Ishikawa (cell line): Measurements from ENCODE around the gene OPTN.

Experiments used
- CEBPB ChIP-seq: IDR thresholded peaks from 2 replicates; pipeline ENCODE4 v1.6.1; 2012
- CREB1 ChIP-seq: IDR thresholded peaks from 2 replicates; pipeline ENCODE4 v1.6.1; 2012; ENCODE audit warnings: low read depth
- EGR1 ChIP-seq: IDR thresholded peaks from 2 replicates; pipeline ENCODE4 v1.6.1; 2012
- EP300 ChIP-seq: IDR thresholded peaks from 2 replicates; pipeline ENCODE4 v1.6.1; 2012; ENCODE audit warnings: borderline replicate concordance
- FOXM1 ChIP-seq: IDR thresholded peaks from 2 replicates; pipeline ENCODE4 v1.6.1; 2012; ENCODE audit warnings: low read depth, borderline replicate concordance
- NFIC ChIP-seq: IDR thresholded peaks from 2 replicates; pipeline ENCODE4 v1.6.1; 2012
- RAD21 ChIP-seq: IDR thresholded peaks from 2 replicates; pipeline ENCODE4 v1.6.1; 2012; ENCODE audit warnings: low read depth
- TAF1 ChIP-seq: IDR thresholded peaks from 2 replicates; pipeline ENCODE4 v1.6.1; 2012; ENCODE audit warnings: low read depth, mild to moderate bottlenecking
- TCF12 ChIP-seq: IDR thresholded peaks from 2 replicates; pipeline ENCODE4 v1.6.1; 2012; ENCODE audit warnings: low read depth
- TEAD4 ChIP-seq: IDR thresholded peaks from 2 replicates; pipeline ENCODE4 v1.6.1; 2012
- YY1 ChIP-seq: IDR thresholded peaks from 2 replicates; pipeline ENCODE4 v1.6.1; 2012; ENCODE audit warnings: low read depth
- ZBTB7A ChIP-seq: IDR thresholded peaks from 2 replicates; pipeline ENCODE4 v1.6.1; 2012; ENCODE audit warnings: low read depth
- TF ChIP-seq, protein P1 (sequence below): IDR thresholded peaks from 2 replicates; pipeline ENCODE4 v1.6.1; 2012
- TF ChIP-seq, protein P2 (sequence below): IDR thresholded peaks from 2 replicates; pipeline ENCODE4 v1.6.1; 2012
- TF ChIP-seq, protein P3 (sequence below): IDR thresholded peaks from 2 replicates; pipeline ENCODE4 v1.6.1; 2012; ENCODE audit warnings: low read depth, mild to moderate bottlenecking

Gene OPTN

DNA sequence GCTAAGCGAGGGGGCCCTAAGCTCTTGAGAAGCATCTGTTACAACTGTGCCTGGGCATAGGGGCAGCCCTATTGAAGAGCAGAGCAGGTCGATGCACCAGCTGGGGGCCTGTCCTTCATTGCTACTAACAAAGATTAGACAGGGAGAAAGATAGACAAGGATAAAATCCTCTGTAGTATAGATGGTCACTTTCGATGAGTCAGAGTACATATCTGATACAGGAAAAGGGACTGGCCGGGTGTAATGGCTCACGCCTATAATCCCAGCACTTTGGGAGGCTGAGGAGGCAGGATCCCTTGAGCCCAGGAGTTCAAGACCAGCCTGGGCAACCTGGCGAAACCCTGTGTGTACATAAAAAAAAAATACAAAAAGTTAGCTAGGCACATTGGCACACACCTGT, 13.6 kb downstream of the OPTN start:
- no peak for TF ChIP-seq TCF12
- TF ChIP-seq, protein P1, sequence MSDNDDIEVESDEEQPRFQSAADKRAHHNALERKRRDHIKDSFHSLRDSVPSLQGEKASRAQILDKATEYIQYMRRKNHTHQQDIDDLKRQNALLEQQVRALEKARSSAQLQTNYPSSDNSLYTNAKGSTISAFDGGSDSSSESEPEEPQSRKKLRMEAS: no peak

DNA sequence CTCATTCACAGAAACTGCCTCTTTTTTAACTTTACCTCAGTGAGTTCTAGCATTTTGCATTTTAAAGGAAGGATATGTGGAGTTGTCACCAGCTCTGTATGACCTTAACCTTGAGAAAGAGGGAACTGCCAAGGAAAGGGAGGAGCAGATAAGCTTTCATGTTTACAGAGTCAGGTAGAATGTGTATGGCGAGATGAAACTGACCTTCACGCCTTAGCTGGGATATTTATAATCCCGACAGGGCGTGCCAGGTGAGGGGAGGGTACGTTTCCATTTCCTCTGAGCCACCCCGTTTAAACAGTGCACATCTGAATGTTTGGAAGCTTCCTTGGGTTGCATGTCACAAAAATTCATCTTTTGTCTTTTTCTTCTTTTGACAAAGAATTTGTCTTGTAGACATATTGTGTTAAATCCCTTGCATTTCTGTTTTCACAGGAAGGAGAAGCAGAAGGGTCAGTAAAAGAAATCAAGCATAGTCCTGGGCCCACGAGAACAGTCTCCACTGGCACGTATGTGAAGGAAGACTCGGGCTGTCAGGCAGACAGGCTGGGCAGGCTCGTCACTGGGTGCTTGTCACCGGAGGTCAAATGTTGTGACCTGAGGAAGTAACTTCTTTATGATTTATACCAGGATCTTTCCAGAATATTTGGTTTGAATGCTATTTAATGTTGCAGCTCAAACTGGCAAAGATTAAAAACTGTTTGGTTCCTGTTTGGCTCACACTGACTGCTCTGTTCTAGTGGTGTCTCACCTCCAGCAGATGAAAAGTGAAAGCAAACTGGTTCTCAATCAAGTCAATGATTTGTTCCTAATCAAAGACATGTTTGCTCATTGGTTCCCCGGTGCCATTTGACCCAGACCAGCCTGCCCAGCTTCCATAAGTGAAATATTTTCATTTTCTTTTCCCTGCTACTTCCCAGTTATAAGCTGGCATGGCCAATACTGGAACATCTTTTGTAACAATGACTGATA, 16.2 kb downstream of the OPTN start:
- TF ChIP-seq, protein P1: no peak
- no peak for TF ChIP-seq ZBTB7A
- TF ChIP-seq NFIC: no peak
- TF ChIP-seq CEBPB: no peak
- TF ChIP-seq, protein P2, sequence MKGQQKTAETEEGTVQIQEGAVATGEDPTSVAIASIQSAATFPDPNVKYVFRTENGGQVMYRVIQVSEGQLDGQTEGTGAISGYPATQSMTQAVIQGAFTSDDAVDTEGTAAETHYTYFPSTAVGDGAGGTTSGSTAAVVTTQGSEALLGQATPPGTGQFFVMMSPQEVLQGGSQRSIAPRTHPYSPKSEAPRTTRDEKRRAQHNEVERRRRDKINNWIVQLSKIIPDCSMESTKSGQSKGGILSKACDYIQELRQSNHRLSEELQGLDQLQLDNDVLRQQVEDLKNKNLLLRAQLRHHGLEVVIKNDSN: no peak
- TF ChIP-seq, protein P3, sequence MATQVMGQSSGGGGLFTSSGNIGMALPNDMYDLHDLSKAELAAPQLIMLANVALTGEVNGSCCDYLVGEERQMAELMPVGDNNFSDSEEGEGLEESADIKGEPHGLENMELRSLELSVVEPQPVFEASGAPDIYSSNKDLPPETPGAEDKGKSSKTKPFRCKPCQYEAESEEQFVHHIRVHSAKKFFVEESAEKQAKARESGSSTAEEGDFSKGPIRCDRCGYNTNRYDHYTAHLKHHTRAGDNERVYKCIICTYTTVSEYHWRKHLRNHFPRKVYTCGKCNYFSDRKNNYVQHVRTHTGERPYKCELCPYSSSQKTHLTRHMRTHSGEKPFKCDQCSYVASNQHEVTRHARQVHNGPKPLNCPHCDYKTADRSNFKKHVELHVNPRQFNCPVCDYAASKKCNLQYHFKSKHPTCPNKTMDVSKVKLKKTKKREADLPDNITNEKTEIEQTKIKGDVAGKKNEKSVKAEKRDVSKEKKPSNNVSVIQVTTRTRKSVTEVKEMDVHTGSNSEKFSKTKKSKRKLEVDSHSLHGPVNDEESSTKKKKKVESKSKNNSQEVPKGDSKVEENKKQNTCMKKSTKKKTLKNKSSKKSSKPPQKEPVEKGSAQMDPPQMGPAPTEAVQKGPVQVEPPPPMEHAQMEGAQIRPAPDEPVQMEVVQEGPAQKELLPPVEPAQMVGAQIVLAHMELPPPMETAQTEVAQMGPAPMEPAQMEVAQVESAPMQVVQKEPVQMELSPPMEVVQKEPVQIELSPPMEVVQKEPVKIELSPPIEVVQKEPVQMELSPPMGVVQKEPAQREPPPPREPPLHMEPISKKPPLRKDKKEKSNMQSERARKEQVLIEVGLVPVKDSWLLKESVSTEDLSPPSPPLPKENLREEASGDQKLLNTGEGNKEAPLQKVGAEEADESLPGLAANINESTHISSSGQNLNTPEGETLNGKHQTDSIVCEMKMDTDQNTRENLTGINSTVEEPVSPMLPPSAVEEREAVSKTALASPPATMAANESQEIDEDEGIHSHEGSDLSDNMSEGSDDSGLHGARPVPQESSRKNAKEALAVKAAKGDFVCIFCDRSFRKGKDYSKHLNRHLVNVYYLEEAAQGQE: no peak
- no peak for TF ChIP-seq EGR1
- TF ChIP-seq EP300: no peak
- no peak for TF ChIP-seq CREB1
- no peak for TF ChIP-seq TAF1
- TF ChIP-seq RAD21: no peak
- no peak for TF ChIP-seq TCF12
- TF ChIP-seq TEAD4: no peak
- TF ChIP-seq FOXM1: no peak
- no peak for TF ChIP-seq YY1

DNA sequence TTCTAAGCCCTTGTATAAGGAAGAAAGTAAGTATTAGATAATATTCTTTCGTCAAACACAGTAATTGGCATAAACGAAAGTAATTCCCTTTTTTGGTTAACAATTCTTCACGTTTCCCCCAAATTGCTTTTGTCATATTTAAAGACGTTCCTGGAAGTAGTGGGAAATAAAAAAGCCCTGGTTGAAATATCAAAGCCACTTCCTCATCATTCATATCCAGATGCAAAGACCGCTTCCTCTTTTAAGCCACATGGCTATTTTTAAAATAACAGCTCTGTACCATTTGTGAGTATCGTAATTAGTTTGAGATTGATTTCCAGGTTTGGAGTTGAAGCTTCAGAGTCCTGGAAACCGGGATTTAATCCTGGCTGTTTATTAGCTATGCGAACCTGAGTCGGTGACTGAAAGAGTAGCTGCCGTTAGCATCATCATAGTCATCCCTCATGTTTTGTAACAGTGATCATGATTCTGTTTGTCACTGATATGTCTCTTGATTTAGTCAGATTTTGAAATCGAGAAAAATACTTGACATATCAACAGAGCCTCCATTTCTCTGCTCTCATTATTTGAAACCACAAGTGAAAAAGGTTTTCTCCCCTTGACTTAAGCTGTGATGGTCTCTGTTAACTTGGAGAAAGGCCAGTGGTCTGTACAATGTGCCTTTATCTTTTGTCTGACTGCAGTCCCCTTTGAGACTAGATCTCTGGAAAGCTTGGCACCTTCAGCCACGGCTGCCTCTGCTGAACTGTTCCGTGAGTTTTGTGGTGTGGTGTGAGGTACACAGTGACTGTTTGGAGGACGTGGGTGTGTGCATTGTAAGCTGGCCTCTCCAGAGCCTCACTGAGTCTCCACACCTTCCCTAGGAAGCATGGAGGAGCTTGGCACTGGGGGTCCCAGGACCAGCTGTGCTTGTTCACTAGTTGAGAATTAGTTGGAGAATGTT, 18.1 kb downstream of the OPTN start:
- TF ChIP-seq ZBTB7A: no peak
- no peak for TF ChIP-seq EP300

DNA sequence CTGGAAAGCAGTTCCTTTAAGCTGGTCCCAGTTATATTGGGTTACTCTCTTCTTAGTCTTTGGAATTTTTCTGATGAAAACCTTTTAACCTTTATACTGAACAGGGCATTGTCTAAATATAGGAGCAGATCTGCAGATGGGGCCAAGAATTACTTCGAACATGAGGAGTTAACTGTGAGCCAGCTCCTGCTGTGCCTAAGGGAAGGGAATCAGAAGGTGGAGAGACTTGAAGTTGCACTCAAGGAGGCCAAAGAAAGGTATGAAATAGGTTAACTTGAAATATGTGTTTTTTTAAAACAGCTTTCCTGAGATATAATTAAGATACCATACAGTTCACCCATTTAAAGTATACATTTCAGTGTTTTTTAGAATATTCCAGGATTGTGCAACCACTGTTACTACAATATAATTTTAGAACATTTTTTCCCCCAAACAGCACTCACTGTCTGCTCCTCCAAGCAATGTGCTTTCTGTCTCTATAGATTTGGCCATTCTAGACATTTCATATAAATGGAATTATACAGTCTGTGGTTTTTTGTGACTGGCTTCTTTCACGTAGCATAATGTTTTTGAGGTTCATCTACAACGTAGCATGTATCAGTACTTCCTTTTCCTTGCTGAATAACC, 18.9 kb downstream of the OPTN start:
- TF ChIP-seq, protein P2: no peak
- TF ChIP-seq FOXM1 (no peak), EGR1 (no peak), CREB1 (no peak), RAD21 (no peak), EP300 (no peak), NFIC (no peak), YY1 (no peak), CEBPB (no peak), TAF1 (no peak)
- TF ChIP-seq, protein P1: no peak
- TF ChIP-seq, protein P3: no peak

DNA sequence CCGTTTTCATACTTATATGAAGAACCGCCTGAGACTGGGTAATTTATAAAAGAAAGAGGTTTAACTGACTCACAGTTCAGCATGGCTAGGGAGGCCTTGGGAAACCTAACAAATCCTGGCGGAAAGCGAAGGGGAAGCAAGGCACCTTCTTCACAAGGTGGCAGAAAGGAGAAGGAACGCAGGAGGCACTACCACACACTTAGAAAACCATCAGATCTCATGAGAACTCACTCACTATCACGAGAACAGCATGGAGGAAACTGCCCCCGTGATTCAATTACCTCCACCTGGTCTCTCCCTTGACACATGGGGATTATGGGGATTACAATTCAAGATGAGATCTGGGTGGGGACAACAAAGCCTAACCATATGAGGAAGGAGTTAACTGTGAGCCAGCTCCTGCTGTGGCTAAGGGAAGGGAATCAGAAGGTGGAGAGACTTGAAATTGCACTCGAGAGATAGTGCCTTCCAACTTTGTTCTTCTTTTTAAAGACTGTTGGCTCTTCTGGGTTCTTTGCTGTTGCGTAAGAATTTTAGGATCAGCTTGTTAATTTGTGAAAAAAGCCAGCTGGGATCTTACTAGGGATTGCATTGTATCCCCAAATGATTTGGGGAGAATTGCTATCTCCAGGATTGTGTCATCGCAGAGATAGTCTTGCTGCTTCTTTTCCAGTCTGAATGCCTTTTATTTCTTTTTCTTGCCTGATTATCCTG, 21.0 kb downstream of the OPTN start:
- no peak for TF ChIP-seq TAF1
- TF ChIP-seq, protein P1: no peak
- no peak for TF ChIP-seq EP300
- TF ChIP-seq, protein P2: no peak
- TF ChIP-seq CEBPB: no peak
- no peak for TF ChIP-seq ZBTB7A
- TF ChIP-seq EGR1: no peak
- no peak for TF ChIP-seq FOXM1
- TF ChIP-seq YY1: no peak
- TF ChIP-seq, protein P3: no peak
- TF ChIP-seq RAD21: no peak
- no peak for TF ChIP-seq TCF12
- no peak for TF ChIP-seq NFIC
- TF ChIP-seq TEAD4: no peak
- no peak for TF ChIP-seq CREB1
